K562 (cell line): ENCODE measurements around the gene TSPAN14. TPM values are rescaled to one million over a fixed set of nuclear protein-coding genes. Genes with fewer than 3 reads are reported as not detected.

Experiments used
- ARID4B ChIP-seq: sonication (generic); formaldehyde crosslinking; IDR thresholded peaks from 2 replicates; pipeline ENCODE4 v1.8.0; 2022; ENCODE audit warnings: mild to moderate bottlenecking, missing genetic modification reagents
- BRD4 ChIP-seq: fragments of 200-600 bp; sonication (generic); IDR thresholded peaks from 2 replicates; pipeline ENCODE4 v1.6.1; 2017; ENCODE audit warnings: inconsistent platforms
- MTA3 ChIP-seq: fragments of 450-650 bp; formaldehyde crosslinking; IDR thresholded peaks from 2 replicates; pipeline ENCODE4 v1.6.1; 2017; ENCODE audit warnings: mild to moderate bottlenecking, borderline replicate concordance
- POLR2B ChIP-seq: fragments of 450-650 bp; IDR thresholded peaks from 2 replicates; pipeline ENCODE4 v1.6.1; 2018; ENCODE audit warnings: low read depth; ENCODE audit not compliant: partially characterized antibody
- PPARD ChIP-seq: fragments of 250-450 bp; sonication (Bioruptor Pico); IDR thresholded peaks from 2 replicates; pipeline ENCODE4 v1.8.0; 2022; ENCODE audit warnings: inconsistent platforms, mild to moderate bottlenecking, moderate library complexity
- RREB1 ChIP-seq: fragments of 250-450 bp; sonication (Bioruptor Pico); IDR thresholded peaks from 2 replicates; pipeline ENCODE4 v1.4.0; 2020
- SIRT6 ChIP-seq: IDR thresholded peaks from one replicate; pipeline ENCODE4 v1.6.1; 2012; ENCODE audit warnings: low read depth, mild to moderate bottlenecking, control low read depth, inconsistent platforms, low read length, moderate library complexity
- STAT6 ChIP-seq: sonication (generic); formaldehyde crosslinking; IDR thresholded peaks from 2 replicates; pipeline ENCODE4 v1.8.1; 2023; ENCODE audit warnings: mild to moderate bottlenecking, missing genetic modification reagents
- TAL1 ChIP-seq: fragments of 450-650 bp; IDR thresholded peaks from 2 replicates; pipeline ENCODE4 v1.6.1; 2016; ENCODE audit warnings: mild to moderate bottlenecking
- TFAP4 ChIP-seq: sonication (generic); formaldehyde crosslinking; IDR thresholded peaks from 2 replicates; pipeline ENCODE4 v1.8.0; 2022; ENCODE audit warnings: missing genetic modification reagents, mild to moderate bottlenecking, moderate library complexity, borderline replicate concordance
- ZBED1 ChIP-seq: IDR thresholded peaks from 2 replicates; pipeline ENCODE4 v1.6.1; 2014
- ZFP36 ChIP-seq: fragments of 150-350 bp; IDR thresholded peaks from 2 replicates; pipeline ENCODE4 v1.6.1; 2018; ENCODE audit warnings: low read length, low read depth; ENCODE audit not compliant: partially characterized antibody
- ZNF224 ChIP-seq: sonication (generic); formaldehyde crosslinking; IDR thresholded peaks from 2 replicates; pipeline ENCODE4 v1.8.0; 2022; ENCODE audit warnings: mild to moderate bottlenecking, missing genetic modification reagents
- ZNF347 ChIP-seq: fragments of 450-650 bp; formaldehyde crosslinking; IDR thresholded peaks from 2 replicates; pipeline ENCODE4 v1.4.0; 2020; ENCODE audit warnings: low read depth, mild to moderate bottlenecking, moderate library complexity
- polyA plus RNA-seq, 8 experiments: library from polyadenylated mRNA; depleted of rRNA in 4 of 8; stranded (reverse) in 5 of 8; unstranded in 3 of 8; fragments of >200 nt; fragmentation: Nextera tagmentation in 2 of 8; fragmentation: Illumina TruSeq in 1 of 8; extraction: Ambion mirVana in 2 of 8; extraction: Trizol in 1 of 8; gene quantifications; 2 replicates each; pipeline versions ENCODE4 v1.2.1 to v1.2.3, GENCODE V29; 2011 to 2014; ENCODE audit warnings: inconsistent platforms in 1 of 8, missing spikeins in 1 of 8
- total RNA-seq, 7 experiments: library from RNA; depleted of rRNA in 6 of 7; stranded (reverse); fragments of >200 nt in 6 of 7; fragmentation: Illumina TruSeq in 2 of 7; extraction: Trizol in 2 of 7; gene quantifications; 2 replicates each; pipeline versions ENCODE4 v1.2.1 to v1.2.3, GENCODE V29; 2011 to 2021; ENCODE audit warnings: low replicate concordance in 1 of 7

Gene TSPAN14
- total and polyA plus RNA-seq, 9 of the 15 experiments (the other 6 are each of a cell fraction or from before 2014, with no cell fraction given), result 5.8 to 92.9 (median 23.3) TPM

GRCh38 chr10:80504158-80504811 is 50.2 kb downstream of the TSPAN14 start (continued):
- TF ChIP-seq ARID4B (CRISPR knock-in tag), result no peak
- TF ChIP-seq ZNF347 (CRISPR knock-in tag), result no peak
- TF ChIP-seq POLR2B, result no peak
- TF ChIP-seq ZBED1, result no peak
- TF ChIP-seq PPARD (CRISPR knock-in tag), result no peak
- TF ChIP-seq STAT6, result no peak
- TF ChIP-seq TFAP4 (CRISPR knock-in tag), result peak; percentile 47; the same call in 1 of the 2 replicates
- peak; percentile 51 for TF ChIP-seq ZFP36
- TF ChIP-seq ZNF224 (CRISPR knock-in tag), result 0 out of 2 replicates have a peak, but pooled peaks have one; percentile 38
- peak; percentile 71; the same call in 1 of the 2 replicates for TF ChIP-seq RREB1 (CRISPR knock-in tag)
- TF ChIP-seq BRD4, result no peak
- TF ChIP-seq TAL1, result peak; percentile 91
- TF ChIP-seq SIRT6, result no peak
- TF ChIP-seq MTA3, result peak; percentile 60; the same call in 1 of the 2 replicates
